Natural killer cell (primary cell): ENCODE results near the gene SLC25A42. TPM values are rescaled to one million over a fixed set of nuclear protein-coding genes. Genes with fewer than 3 reads are reported as not detected.

Experiments
- ATAC-seq, 3 donors: fragments of 150-1000 bp in 2 of 3; fragments of 200-7000 bp in 1 of 3; cut with Tn5 transposase; 1 replicate in 1 of 3; 2 replicates in 2 of 3; pipeline ENCODE4 v1.10.0; 2021; ENCODE audit warnings: mild to moderate bottlenecking in 2 of 3, moderate library complexity in 2 of 3
- DNase-seq, 2 donors: peaks; one replicate each; pipeline versions ENCODE4 v3.0.0 to v3.0.0-alpha.2; 2013 to 2021; ENCODE audit warnings: mixed read lengths in 1 of 2
- H3K27ac ChIP-seq: one replicate; pipeline ENCODE4 v1.5.1; 2013; ENCODE audit warnings: mild to moderate bottlenecking, low read length
- H3K27me3 ChIP-seq: one replicate; pipeline ENCODE4 v1.6.1; 2013; ENCODE audit warnings: low read length; ENCODE audit not compliant: control insufficient read depth, insufficient read depth
- H3K36me3 ChIP-seq: one replicate; pipeline ENCODE4 v1.6.1; 2013; ENCODE audit warnings: low read length; ENCODE audit not compliant: control insufficient read depth, insufficient read depth
- H3K4me1 ChIP-seq: one replicate; pipeline ENCODE4 v1.6.1; 2013; ENCODE audit warnings: low read length; ENCODE audit not compliant: control insufficient read depth, insufficient read depth
- H3K4me3 ChIP-seq: one replicate; pipeline ENCODE4 v1.5.1; 2013; ENCODE audit warnings: low read length
- H3K9me3 ChIP-seq: one replicate; pipeline ENCODE4 v1.6.1; 2013; ENCODE audit warnings: low read length; ENCODE audit not compliant: control insufficient read depth, insufficient read depth
- H3K27ac Mint-ChIP-seq, 2 donors: one replicate each; pipeline ENCODE4 v1.8.0; 2022; ENCODE audit warnings: mild to moderate bottlenecking in 2 of 2, mixed read lengths in 2 of 2, moderate library complexity in 1 of 2
- H3K27me3 Mint-ChIP-seq, 2 donors: one replicate each; pipeline ENCODE4 v1.8.0; 2022; ENCODE audit warnings: low read depth in 2 of 2, mixed read lengths in 2 of 2
- H3K36me3 Mint-ChIP-seq: one replicate; pipeline ENCODE4 v1.8.0; 2022; ENCODE audit warnings: mixed read lengths
- H3K4me1 Mint-ChIP-seq, 2 donors: one replicate each; pipeline ENCODE4 v1.8.0; 2022; ENCODE audit warnings: mixed read lengths in 2 of 2
- H3K4me3 Mint-ChIP-seq: one replicate; pipeline ENCODE4 v1.8.0; 2022; ENCODE audit warnings: mild to moderate bottlenecking, moderate library complexity, mixed read lengths
- H3K9me3 Mint-ChIP-seq, 2 donors: one replicate each; pipeline ENCODE4 v1.8.0; 2022; ENCODE audit warnings: mixed read lengths in 2 of 2
- CTCF ChIP-seq: fragments of 200-600 bp; IDR thresholded peaks from one replicate; pipeline ENCODE4 v1.8.0; 2022; ENCODE audit warnings: antibody characterized with exemption
- WGBS: methylation state at CpG from one replicate; pipeline ENCODE4 v1.1.7; 2013; ENCODE audit warnings: missing lambda C conversion rate; ENCODE audit not compliant: insufficient coverage; 5-methylcytosine and 5-hydroxymethylcytosine counted together
- intact Hi-C: fragments of 100-400 bp; cut with micrococcal nuclease; formaldehyde crosslinking; loops from one replicate; pipeline ENCODE4 v1.14.2; 2022
- total RNA-seq, 4 donors: library from RNA; stranded (reverse); fragments of 120-200 nt in 1 of 4; gene quantifications; one replicate each; pipeline versions ENCODE4 v1.2.3 to v1.2.4, GENCODE V29; 2013 to 2022

The SLC25A42 gene
- total RNA-seq, 3 donors from 2014 or later (not counting 1 experiment from before 2014, with no cell fraction given) = 34.6 to 50.3 (median 41.8) TPM

- H3K9me3 Mint-ChIP-seq = no peaks in the 10 kb centered on the region
- H3K4me3 ChIP-seq = no peak overlapping the region
- intact Hi-C loops = no loop called here
- no peak for TF ChIP-seq CTCF
- 96% methylated on average over 10 of the region's 10 CpGs for WGBS
- no peaks in the 10 kb centered on the region for H3K27me3 ChIP-seq
- H3K27ac ChIP-seq = no peak overlapping the region
- H3K4me1 Mint-ChIP-seq = peaks cover 25 to 50% of the 10 kb centered on the region in 2 donors
- H3K4me3 Mint-ChIP-seq = no peak overlapping the region
- peak overlapping the region in 1 of 2 donors; percentile 64 for H3K27ac Mint-ChIP-seq
- H3K4me1 ChIP-seq = peaks cover 6% of the 10 kb centered on the region
- no peak for ATAC-seq
- H3K36me3 ChIP-seq = peaks cover 8% of the 10 kb centered on the region
- H3K36me3 Mint-ChIP-seq = no peaks in the 10 kb centered on the region
- no peak for DNase-seq
- H3K9me3 ChIP-seq = no peaks in the 10 kb centered on the region
- no peaks in the 10 kb centered on the region for H3K27me3 Mint-ChIP-seq
Measured at GRCh38 chr19:19083413-19084178, 19.8 kb downstream of the SLC25A42 start.

- H3K4me1 Mint-ChIP-seq = peaks cover 0 to 22% of the 10 kb centered on the region in 2 donors
- no peaks in the 10 kb centered on the region for H3K27me3 Mint-ChIP-seq
- H3K27ac Mint-ChIP-seq = peak overlapping the region; percentile 52 to 57
- ATAC-seq = no peak
- no peak for DNase-seq
- H3K4me1 ChIP-seq = peaks cover 6% of the 10 kb centered on the region
- H3K36me3 ChIP-seq = peaks cover 5% of the 10 kb centered on the region
- H3K9me3 ChIP-seq = no peaks in the 10 kb centered on the region
- H3K36me3 Mint-ChIP-seq = no peaks in the 10 kb centered on the region
- H3K27ac ChIP-seq = no peak overlapping the region
- no peak for TF ChIP-seq CTCF
- no peak overlapping the region for H3K4me3 ChIP-seq
- no peaks in the 10 kb centered on the region for H3K27me3 ChIP-seq
- 91% methylated on average over 2 of the region's 2 CpGs for WGBS
- H3K9me3 Mint-ChIP-seq = no peaks in the 10 kb centered on the region
- no peak overlapping the region for H3K4me3 Mint-ChIP-seq
- intact Hi-C loops = no loop called here
Measured at GRCh38 chr19:19087676-19088075, 23.9 kb downstream of the SLC25A42 start.

- Mint-ChIP-seq H3K36me3 (no peaks in the 10 kb centered on the region), H3K9me3 (no peaks in the 10 kb centered on the region), H3K4me1 (peaks cover 0 to 6% of the 10 kb centered on the region in 2 donors), H3K4me3 (no peak overlapping the region), H3K27me3 (no peaks in the 10 kb centered on the region), H3K27ac (no peak overlapping the region)
- Histone ChIP-seq H3K27me3 (no peaks in the 10 kb centered on the region), H3K4me3 (no peak overlapping the region), H3K36me3 (peaks cover 22% of the 10 kb centered on the region), H3K4me1 (no peaks in the 10 kb centered on the region), H3K27ac (no peak overlapping the region), H3K9me3 (no peaks in the 10 kb centered on the region)
- ATAC-seq (no peak), DNase-seq (no peak)
- intact Hi-C loops = no loop called here
- 92% methylated on average over 7 of the region's 7 CpGs for WGBS
- no peak for TF ChIP-seq CTCF
Measured at GRCh38 chr19:19094513-19094912, 30.7 kb downstream of the SLC25A42 start.

GRCh38 chr19:19095691-19096090, 31.9 kb downstream of the SLC25A42 start:
- Histone ChIP-seq H3K4me1 (no peaks in the 10 kb centered on the region), H3K36me3 (peaks cover 25% of the 10 kb centered on the region), H3K4me3 (no peak overlapping the region), H3K27ac (no peak overlapping the region), H3K9me3 (no peaks in the 10 kb centered on the region), H3K27me3 (no peaks in the 10 kb centered on the region)
- no peaks in the 10 kb centered on the region for H3K9me3 Mint-ChIP-seq
- DNase-seq (no peak), ATAC-seq (no peak)
- H3K4me3 Mint-ChIP-seq = no peak overlapping the region
- peaks cover 0 to 6% of the 10 kb centered on the region in 2 donors for H3K4me1 Mint-ChIP-seq
- H3K27ac Mint-ChIP-seq = no peak overlapping the region
- H3K27me3 Mint-ChIP-seq = no peaks in the 10 kb centered on the region
- intact Hi-C loops = no loop called here
- WGBS = 86% methylated on average over 9 of the region's 11 CpGs
- no peaks in the 10 kb centered on the region for H3K36me3 Mint-ChIP-seq
- no peak for TF ChIP-seq CTCF
